NK-92 (cell line): ENCODE measurements around the gene DDX39B.
"Not testable (repeated sequence)": the region's sequence is repeated elsewhere in the genome, so short reads cannot be mapped to it uniquely, and the experiment has no call there.

Experiments used
- DNase-seq: peaks from one replicate; lab custom pipeline; 2025; ENCODE audit not compliant: unreplicated experiment; lab: John Stamatoyannopoulos, UW

The DDX39B gene

GRCh38 chr6:31575952-31576685 is 34.3 kb upstream of the DDX39B start:
- no peak for DNase-seq

- no peak for DNase-seq
These were observed 33.6 kb upstream of the DDX39B start, which contains the start of gene TNF for GRCh38 chr6:31575335-31575901. Gene TNF (plus strand): TSS chr6:31575565. CDS start chr6:31575742, 177 bp downstream.

GRCh38 chr6:31574106-31575061 is 32.6 kb upstream of the DDX39B start:
- no peak for DNase-seq

- no peak for DNase-seq
These were observed 31.7 kb upstream of the DDX39B start for GRCh38 chr6:31573239-31574105.

GRCh38 chr6:31572041-31572911 is 30.5 kb upstream of the DDX39B start, which contains the start of gene LTA:
Gene LTA (plus strand): TSS chr6:31572289. CDS start chr6:31572743, 454 bp downstream.
- DNase-seq: no peak

- no peak for DNase-seq
These were observed 28.2 kb upstream of the DDX39B start for GRCh38 chr6:31569861-31570536.

- DNase-seq: no peak
These were observed 26.7 kb upstream of the DDX39B start for GRCh38 chr6:31568537-31568961.

GRCh38 chr6:31567531-31568370 is 25.9 kb upstream of the DDX39B start:
- no peak for DNase-seq

GRCh38 chr6:31560697-31561058 is 18.9 kb upstream of the DDX39B start:
- DNase-seq: no peak

GRCh38 chr6:31559958-31560696 is 18.3 kb upstream of the DDX39B start:
- no peak for DNase-seq

GRCh38 chr6:31559606-31559957 is 17.8 kb upstream of the DDX39B start:
- DNase-seq: no peak

- no peak for DNase-seq
These were observed 17.1 kb upstream of the DDX39B start for GRCh38 chr6:31558631-31559500.

GRCh38 chr6:31558318-31558625 is 16.5 kb upstream of the DDX39B start:
- no peak for DNase-seq

- DNase-seq: no peak
These were observed 15.9 kb upstream of the DDX39B start for GRCh38 chr6:31557443-31558317.

GRCh38 chr6:31556307-31556706 is 14.5 kb upstream of the DDX39B start:
- no peak for DNase-seq

- not testable (repeated sequence) for DNase-seq
These were observed 9.6 kb upstream of the DDX39B start for GRCh38 chr6:31551371-31551770.
